GM21515 (cell line): Measurements from ENCODE around the gene TRPV5.

Experiments used
- ATAC-seq: cut with Tn5 transposase; IDR thresholded peaks from one replicate; pipeline ENCODE4 v1.9.1; 2021; ENCODE audit not compliant: unreplicated experiment

TRPV5 gene

DNA sequence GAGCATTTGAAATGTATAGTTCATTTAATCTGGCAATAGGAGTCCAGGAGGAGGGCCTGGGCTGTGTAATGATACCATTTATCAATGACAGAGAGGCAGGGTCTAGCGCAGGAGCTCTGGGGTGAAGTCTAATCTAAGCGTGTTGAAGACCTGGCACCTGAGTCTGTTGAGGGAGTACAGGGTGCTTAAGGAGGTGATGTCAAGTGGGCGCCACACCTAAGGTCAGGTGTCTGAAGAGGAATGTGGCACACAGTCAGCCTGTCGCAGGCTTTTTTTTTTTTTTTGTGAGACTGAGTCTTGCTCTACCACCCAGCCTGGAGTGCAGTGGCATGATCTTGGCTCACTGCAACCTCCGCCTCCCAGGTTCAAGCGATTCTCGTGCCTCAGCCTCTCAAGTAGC is 8.0 kb upstream of the TRPV5 start:
- ATAC-seq = no peak

DNA sequence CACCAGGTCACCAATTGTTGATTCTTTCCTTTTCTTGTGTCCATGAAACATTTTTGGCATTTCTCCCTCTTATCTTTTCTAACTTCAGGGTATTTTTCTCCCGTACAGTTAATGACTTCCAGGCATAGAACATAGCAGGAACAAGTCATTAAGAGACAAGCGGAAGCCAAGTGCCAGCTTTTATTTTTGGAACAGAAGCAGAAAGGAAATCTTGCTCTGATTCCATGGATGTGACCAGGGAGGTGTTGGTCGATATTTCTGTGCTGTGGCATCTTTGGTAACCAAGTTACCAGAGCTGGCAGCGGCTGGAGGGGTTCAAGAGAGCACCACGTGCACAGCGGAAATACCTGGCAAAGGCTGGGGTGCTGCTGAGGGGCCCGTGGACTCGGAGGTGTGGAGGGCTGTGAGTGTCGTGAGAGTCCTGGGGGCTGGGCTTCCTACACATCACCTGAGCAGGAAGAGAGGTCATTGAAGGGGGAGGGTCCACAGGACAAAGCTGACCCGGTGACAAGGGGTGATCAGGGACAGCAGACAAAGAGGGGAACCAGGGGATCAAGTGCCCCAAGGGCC is 7.5 kb upstream of the TRPV5 start:
- no peak for ATAC-seq

- no peak for ATAC-seq
These were observed 5.8 kb upstream of the TRPV5 start, which contains the start of gene LLCFC1 for GRCh38 chr7:142939226-142939910. Gene LLCFC1, plus strand, starts transcription at chr7:142939484. Its CDS starts 138 bp downstream, at chr7:142939622.

GRCh38 chr7:142938611-142939010 is 5.1 kb upstream of the TRPV5 start:
- ATAC-seq = no peak

GRCh38 chr7:142935941-142936565 is 2.5 kb upstream of the TRPV5 start:
- no peak for ATAC-seq

DNA sequence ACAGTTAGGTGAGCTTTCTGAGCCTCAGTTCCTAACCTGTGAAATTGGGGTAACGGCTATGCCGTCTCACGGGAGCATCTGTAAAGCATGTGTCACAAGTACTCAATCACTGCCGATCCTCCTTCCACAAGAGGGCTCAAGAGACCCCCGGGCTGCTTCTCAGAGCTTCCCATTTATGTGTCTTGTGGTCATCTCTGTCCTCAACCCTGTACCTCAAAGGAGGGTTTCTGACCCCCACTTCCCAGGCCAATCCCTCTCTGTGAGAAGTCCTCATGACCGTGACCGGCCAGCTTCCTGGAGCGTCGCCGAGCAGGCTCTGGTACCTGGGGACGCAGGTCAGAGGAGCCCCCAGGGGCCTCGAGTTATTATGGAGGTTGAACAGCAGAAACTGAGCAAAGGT is 510 bp upstream of the TRPV5 start:
- no peak for ATAC-seq

- no peak for ATAC-seq
These were observed 462 bp downstream of the TRPV5 start for GRCh38 chr7:142933092-142933475.

GRCh38 chr7:142932386-142933091 is 1.0 kb downstream of the TRPV5 start:
- no peak for ATAC-seq

DNA sequence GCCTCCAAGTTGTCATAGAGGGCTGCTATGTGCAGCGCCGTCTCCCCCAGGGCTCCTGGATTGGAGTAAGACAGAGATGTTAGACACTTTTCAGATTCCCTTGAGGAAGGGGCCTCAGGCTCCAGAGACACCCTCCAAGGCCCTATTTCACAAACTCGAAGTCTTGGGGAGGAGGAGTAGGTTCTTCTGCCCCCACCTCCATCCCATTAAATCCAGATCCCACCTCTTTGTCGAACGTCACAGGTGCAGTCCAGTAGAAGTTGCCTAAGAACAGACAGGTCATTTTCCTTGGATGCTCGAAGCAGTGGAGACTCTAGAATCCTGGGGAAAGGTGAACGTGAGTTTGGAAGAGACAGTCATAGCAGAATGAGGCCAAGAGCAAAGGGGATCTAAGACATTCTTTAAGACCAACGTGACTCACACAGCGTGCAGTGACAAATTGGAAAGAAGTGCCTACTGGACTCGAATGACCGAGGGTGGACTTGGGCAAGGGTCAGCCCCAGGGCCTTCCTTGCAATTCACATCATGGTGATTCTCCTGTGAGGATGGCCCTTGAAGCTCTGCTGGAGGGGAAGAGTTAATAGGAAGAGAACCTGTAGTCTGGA is 3.3 kb downstream of the TRPV5 start:
- ATAC-seq = no peak

DNA sequence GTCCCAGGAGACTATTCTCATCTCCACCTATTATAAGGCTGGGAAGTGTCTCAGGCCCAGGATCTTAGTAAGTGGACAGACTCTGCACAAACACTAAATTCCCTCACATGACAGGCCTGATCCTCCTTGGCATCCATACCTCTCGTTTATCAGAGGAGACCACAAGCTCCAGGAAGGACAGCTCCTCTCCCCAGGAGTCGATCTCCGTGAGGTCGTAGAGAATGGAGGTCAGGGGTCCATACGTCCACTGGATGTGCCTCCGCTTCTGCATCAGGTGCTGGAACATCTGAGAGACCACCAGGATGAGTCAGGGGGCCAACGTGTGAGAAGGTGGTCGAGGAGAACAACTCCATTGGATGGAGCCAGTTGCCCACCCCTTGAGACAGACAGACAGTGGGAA is 5.6 kb downstream of the TRPV5 start:
- ATAC-seq = no peak

DNA sequence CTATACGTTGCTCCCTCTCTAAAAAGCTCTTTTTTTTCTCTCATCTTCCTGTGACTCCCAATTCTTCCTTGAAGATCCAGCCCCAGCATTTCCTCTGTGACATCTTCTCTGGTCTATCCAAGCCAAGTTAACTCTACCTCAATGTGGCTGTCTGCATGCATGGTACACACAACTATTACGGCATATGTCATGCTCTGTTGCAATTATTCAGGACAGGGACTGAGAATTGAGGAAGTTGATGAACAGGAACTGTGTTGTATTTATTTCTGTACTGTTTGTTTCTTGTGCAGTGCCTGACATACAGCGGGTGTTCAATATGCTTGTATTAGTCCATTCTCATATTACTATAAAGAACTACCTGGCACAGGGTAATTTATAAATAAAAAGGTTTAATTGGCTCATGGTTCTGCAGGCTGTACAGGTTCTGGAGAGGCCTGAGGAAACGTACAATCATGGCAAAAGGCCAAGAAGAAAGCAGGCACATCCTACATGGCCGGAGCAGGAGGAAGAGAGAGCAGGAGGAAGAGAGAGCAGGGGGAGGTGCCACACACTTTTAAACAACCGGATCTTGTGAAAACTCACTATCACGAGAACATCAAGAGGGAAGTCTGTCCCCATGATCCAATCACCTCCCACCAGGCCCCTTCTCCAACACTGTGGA is 6.3 kb downstream of the TRPV5 start:
- no peak for ATAC-seq

- ATAC-seq = no peak
These were observed 8.1 kb downstream of the TRPV5 start for GRCh38 chr7:142925413-142925812.

- no peak for ATAC-seq
These were observed 10.2 kb downstream of the TRPV5 start for GRCh38 chr7:142923391-142923790.

GRCh38 chr7:142919656-142920055 is 13.9 kb downstream of the TRPV5 start:
- ATAC-seq = no peak

GRCh38 chr7:142918901-142919300 is 14.6 kb downstream of the TRPV5 start:
- ATAC-seq = no peak

- no peak for ATAC-seq
These were observed 16.1 kb downstream of the TRPV5 start for GRCh38 chr7:142917447-142917846.

DNA sequence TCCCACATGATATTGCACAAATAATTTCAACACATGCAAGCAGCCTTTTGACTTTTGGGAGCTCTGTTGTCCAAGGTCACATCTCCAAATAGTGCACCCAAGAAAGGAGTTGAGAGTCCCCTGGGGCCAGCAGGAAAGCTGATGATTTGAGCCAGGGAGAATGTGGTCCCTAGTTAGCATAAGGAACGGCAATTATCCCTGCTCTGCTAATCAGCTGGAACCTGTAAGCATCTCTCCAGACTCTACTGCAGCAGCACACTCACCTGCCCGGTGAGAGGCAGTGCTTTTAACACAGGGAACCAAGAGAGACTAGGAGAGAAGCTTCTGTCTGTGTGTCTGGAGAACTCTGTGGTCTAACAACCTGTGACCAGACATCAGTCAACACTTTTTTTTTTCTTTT is 17.0 kb downstream of the TRPV5 start:
- ATAC-seq = no peak

GRCh38 chr7:142915315-142915714 is 18.2 kb downstream of the TRPV5 start:
- ATAC-seq = no peak

DNA sequence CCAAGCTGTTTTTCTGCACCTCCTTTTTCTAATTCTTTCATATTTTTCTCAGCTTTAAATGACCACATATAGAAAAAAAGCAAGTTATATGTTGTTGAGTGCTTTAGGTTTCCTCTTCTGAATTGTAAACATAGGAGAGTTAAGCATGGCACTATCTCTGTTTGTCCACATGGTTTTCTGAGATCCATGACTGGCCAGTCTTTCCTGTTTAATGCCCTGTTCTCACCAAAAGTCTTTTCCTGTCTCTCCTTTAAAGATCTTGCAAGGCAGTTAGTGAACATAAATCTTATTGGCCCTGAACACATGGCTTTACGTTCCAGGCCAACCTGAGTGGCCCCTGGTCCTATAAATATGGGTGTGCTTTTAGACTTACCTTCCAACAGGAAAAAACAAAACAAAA is 19.4 kb downstream of the TRPV5 start:
- ATAC-seq = no peak

- no peak for ATAC-seq
These were observed 20.0 kb downstream of the TRPV5 start for GRCh38 chr7:142913566-142913965.

GRCh38 chr7:142913051-142913450 is 20.5 kb downstream of the TRPV5 start:
- no peak for ATAC-seq
